ENCODE data around the gene TRPC4.

Gene TRPC4

GRCh38 chr13:37651891-37652290 lies 217.7 kb downstream of the TRPC4 start:
- no peak for DNase-seq

- DNase-seq = no peak
Measured at GRCh38 chr13:37648609-37649008, 221.0 kb downstream of the TRPC4 start.

- DNase-seq = no peak
Measured at GRCh38 chr13:37647031-37647650, 222.4 kb downstream of the TRPC4 start.

DNA sequence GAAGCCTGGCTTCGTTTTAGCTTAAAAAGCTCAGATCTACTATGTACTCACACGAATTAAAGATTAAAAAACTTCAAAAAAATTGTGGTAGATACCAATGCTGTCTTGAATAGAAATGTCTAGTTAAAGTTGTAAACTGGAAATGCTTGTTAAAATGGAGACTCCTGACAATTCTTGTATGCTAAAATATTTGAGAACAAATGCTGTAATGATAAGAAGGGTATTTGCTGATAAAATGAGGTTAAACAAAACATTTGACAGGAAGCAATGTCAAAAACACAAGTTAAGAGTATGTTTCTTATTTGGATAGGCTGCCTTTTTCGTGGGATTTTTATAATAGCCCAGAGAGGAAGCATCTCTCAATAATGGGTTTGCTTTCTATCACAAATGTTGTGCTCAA lies 223.0 kb downstream of the TRPC4 start:
- DNase-seq = no peak

- DNase-seq = no peak
Measured at GRCh38 chr13:37645181-37645740, 224.3 kb downstream of the TRPC4 start.

- DNase-seq = no peak
Measured at GRCh38 chr13:37641391-37641790, 228.2 kb downstream of the TRPC4 start.

DNA sequence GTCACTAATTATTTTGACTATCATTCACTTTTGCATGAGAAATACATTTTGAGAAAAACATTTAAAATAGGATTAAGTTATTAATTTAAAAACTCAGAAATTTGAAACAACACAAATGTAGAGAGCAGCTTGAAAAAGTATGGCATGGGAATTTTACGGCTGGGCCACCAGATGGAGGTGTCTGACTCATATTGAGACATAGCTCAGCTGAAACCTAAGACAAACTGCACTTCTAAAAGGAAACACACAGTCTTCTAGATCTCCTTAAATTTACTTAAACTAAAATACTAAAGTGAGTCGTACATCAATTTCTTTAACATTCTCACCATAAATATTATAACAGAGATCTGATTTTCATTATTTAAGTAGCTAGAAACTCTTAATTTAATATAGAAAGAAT lies 229.1 kb downstream of the TRPC4 start:
- DNase-seq = no peak

DNA sequence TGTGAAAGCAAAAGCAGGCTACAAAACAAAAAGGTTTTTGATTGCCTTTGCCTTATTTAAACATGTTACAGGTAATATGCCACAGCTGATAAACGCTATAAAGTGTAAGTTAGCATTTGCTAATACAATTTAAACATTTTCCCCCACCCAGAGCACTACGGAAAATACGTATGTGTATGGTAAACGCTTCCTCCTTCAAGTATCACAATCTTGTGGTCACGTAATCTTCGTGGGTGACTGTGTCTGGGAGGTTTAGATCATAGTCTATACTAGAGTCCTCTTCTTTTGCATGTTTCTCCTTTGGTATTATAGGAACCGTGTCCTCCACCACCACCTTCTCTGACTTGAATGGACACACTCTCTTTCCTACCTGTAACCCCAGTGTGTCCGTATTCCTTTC lies 232.9 kb downstream of the TRPC4 start:
- no peak for DNase-seq

GRCh38 chr13:37632294-37632693 lies 237.3 kb downstream of the TRPC4 start:
- no peak for DNase-seq

GRCh38 chr13:37627428-37627827 lies 242.1 kb downstream of the TRPC4 start:
- DNase-seq = no peak

DNA sequence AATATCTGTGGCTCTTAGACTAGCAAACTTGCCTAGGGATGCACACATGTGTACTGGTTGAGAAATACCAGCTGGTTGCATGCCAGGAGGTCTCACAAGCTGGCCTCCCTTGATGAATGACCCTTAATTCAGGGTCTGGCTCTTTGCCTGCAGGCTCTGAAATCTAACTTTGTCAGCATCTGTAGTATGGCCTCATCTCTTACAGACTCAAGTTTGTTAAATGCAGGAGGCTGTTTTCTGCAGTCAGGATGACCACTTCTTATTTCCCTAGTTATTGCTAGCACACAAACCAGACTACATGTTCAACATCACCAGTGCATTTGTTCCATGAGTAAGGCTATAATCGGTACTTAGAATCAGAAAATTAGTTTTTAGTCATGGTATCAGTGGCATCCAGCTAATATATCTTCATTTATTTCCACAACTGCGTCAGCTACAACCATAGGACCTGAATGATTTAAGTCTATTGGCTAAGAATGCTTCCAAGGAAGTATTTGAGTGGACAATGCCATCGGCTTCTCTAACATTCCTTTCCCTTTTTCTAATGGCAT lies 247.7 kb downstream of the TRPC4 start:
- DNase-seq = no peak

DNA sequence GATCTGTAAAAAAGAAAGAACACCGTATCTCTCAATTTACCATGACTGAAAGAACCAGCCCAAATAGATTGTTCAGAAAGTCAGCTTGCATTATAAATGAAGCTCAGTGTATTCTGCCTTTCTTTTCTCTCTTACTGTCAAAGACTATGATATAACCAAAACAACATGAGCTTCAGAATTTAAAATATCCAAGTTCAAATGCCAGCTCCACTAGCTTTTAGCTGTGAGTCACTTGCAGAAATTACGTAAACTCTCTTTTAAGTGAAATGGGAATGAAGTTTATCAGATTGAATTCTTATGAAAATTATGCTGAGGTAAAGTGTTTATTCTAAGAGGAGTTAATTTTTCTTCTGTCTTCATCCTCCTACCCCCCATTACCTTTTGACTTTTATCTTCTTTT lies 251.0 kb downstream of the TRPC4 start:
- DNase-seq = no peak

DNA sequence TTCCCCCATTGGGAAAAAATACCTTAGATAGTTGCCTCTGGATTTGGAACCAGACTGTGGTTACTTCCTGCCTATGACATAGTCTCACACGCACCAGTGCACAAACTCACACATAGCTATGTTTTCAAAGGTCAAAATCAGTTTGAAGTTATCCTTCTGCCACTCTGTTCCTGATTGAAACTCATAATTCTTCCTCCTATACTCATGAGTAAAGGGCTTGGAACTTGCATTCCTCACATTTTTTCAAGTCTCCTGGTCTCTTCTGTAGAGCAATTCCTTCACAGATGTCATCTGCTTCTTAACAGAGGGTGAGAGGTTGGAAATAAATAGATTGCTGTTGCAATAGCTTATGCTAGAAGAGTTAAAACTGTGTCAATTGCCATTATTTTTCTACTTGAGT lies 252.4 kb downstream of the TRPC4 start:
- no peak for DNase-seq

- no peak for DNase-seq
Measured at GRCh38 chr13:37616131-37616530, 253.4 kb downstream of the TRPC4 start.

- DNase-seq = no peak
Measured at GRCh38 chr13:37615276-37615675, 254.3 kb downstream of the TRPC4 start.

GRCh38 chr13:37613638-37614037 lies 255.9 kb downstream of the TRPC4 start:
- DNase-seq = no peak

DNA sequence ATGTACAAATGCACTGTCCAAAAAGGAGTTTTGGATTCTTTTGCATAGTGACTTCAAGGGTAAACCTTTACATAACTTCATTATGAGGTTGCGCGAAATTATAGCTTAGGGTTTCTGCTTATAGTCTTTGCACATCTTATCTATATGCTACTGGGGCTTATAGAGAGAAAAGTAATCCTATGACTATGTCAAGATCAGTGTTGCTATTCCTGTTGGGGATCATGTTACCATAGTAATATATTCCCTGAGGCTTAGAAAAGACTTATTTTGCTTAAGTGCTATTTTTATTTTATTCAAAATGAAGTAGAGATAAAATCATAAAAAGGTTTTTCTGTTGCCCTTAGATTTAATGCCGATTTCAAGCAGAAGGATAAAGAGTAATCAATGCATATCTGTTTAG lies 256.3 kb downstream of the TRPC4 start:
- DNase-seq = no peak

- DNase-seq = no peak
Measured at GRCh38 chr13:37608750-37609339, 260.7 kb downstream of the TRPC4 start.

DNA sequence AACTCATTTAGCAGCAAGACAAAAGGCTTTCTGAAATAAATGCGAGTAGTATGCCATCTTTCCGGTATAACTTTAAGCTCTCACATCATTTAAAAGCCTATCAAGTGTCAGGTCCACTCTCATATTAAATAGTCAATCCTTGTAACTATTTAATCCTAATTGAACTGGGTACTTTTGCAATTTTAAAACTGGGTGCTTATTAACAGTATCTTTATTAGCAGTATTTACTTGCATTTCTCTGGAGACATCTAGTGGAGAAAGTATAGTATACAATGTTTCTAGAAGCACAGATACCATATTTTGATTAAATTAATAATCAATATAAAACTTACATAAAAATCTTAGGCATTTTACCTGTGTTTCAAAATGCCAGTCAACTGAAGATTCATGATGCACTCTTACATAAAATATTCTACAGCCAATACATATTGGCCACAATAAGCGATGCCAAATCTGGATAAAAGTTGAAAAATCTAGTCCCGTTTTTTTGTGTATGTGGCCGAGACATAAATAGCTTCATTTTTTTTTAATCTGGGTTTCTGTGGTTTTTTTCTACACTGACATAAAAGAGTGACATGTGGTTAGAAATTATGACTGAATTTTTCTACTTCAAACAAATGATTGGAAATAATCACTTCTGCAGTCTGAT lies 266.7 kb downstream of the TRPC4 start:
- DNase-seq = no peak

GRCh38 chr13:37601648-37602440 lies 267.7 kb downstream of the TRPC4 start:
- DNase-seq = no peak

- DNase-seq = no peak
Measured at GRCh38 chr13:37599519-37599918, 270.1 kb downstream of the TRPC4 start.

- no peak for DNase-seq
Measured at GRCh38 chr13:37598597-37598996, 271.0 kb downstream of the TRPC4 start, which contains the start of gene POSTN. Gene POSTN (minus strand): TSS chr13:37598768. CDS start chr13:37598726, 42 bp downstream.

DNA sequence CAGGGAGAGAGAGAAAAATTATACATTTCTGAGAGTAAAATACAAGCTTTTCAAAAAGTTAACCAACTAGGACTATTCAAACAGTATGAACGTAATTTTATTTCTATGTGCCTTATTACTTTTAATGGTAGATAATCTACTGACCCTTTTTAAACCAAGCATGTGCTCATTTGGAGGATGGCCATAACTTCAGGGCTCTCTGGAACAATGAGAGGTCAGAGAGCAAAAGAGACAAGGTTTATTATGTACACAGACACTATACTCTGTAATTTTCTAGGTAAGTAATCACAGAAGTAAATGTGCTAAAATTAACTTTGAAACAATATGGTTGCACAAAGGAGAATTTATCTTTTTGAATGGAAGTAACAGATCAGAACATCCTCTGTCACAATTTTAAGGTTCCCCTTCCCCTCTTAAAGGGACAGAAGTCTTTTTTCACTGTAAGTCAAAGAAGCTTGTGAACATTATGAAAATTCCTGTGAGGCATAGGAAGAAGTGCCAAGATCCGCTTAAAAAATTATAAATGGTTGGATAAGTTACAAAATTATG lies 272.0 kb downstream of the TRPC4 start:
- no peak for DNase-seq

Data from activated CD8-positive, alpha-beta memory T cell treated with anti-CD3 and anti-CD28 coated beads for 24 hours (primary cell).